HUES6 (cell line): ENCODE results near the gene MZF1.

ENCODE experiments used
- H3K27ac ChIP-seq: 2 replicates; pipeline ENCODE4 v1.7.0; 2013; ENCODE audit warnings: low read depth, mild to moderate bottlenecking, low read length, inconsistent platforms
- H3K27me3 ChIP-seq: 2 replicates; pipeline ENCODE4 v1.6.1; 2013; ENCODE audit warnings: low read length; ENCODE audit not compliant: control insufficient read depth, insufficient read depth
- H3K36me3 ChIP-seq: 2 replicates; pipeline ENCODE4 v1.6.1; 2013; ENCODE audit warnings: low read length; ENCODE audit not compliant: control insufficient read depth, insufficient read depth
- H3K4me1 ChIP-seq: 2 replicates; pipeline ENCODE4 v1.6.1; 2013; ENCODE audit warnings: low read length; ENCODE audit not compliant: control insufficient read depth, insufficient read depth
- H3K4me3 ChIP-seq: 2 replicates; pipeline ENCODE4 v1.5.1; 2013; ENCODE audit warnings: low read depth, low read length
- H3K9ac ChIP-seq: one replicate; pipeline ENCODE4 v1.6.1; 2013; ENCODE audit warnings: mild to moderate bottlenecking, low read length
- H3K9me3 ChIP-seq: 2 replicates; pipeline ENCODE4 v1.6.1; 2013; ENCODE audit warnings: low read depth, low read length; ENCODE audit not compliant: control insufficient read depth, insufficient read depth

MZF1 gene

DNA sequence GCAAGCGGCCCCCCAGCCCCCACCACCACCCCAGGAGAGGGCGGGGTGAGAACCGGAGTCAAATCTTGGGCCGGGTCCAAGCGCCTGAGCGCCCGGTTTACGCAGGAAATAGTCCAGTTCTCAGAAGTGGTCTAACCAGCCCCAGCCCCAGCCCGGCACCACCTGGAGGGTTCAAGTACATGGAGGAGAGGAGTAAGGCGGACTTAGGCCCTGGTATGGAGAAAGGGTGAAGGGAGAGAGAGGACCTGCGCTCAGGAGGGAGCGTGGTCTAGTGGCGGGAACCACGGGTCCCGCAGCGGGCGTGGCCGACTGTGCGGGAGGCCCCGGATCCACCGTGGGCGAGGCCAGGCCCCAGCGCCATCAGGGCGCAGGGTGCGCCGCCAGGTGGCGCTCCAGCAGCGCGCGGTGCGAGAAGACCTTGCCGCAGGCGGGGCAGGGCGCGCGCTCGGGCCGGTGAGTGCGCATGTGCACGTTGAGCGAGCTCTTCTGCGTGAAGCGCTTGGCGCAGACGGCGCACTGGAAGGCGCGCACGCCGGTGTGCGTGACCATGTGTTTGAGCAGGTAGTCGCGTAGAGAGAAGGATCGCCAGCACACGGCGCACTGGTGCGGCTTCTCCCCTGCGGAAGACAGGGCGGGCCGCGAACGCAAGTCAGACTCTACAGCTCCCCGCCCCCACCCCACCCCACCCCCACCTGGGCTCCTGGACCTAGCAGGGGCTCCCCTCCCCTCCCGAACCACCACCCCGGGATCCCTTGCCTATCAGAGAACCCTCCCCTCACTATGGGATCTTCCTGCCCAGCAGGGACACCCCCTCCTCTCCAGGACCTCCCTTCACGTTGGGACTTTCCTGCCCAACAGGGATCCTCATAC is 59.2 kb downstream of the MZF1 start:
- Histone ChIP-seq H3K4me1 (peaks cover 31% of the 10 kb centered on the region), H3K9ac (peak overlapping the region; percentile 80), H3K36me3 (peaks cover 16% of the 10 kb centered on the region), H3K27ac (peak overlapping the region; percentile 46; the same call in 1 of the 2 replicates), H3K9me3 (0 out of 2 replicates have a peak, but pooled peaks cover 2% of the 10 kb centered on the region), H3K27me3 (no peaks in the 10 kb centered on the region), H3K4me3 (peak overlapping the region; percentile 72)

GRCh38 chr19:58513213-58513693 is 59.9 kb downstream of the MZF1 start:
- peak overlapping the region; percentile 46; the same call in 1 of the 2 replicates for H3K27ac ChIP-seq
- no peak overlapping the region for H3K4me3 ChIP-seq
- peaks cover 25% of the 10 kb centered on the region for H3K4me1 ChIP-seq
- H3K9ac ChIP-seq: no peak overlapping the region
- H3K27me3 ChIP-seq: no peaks in the 10 kb centered on the region
- H3K36me3 ChIP-seq: peaks cover 16% of the 10 kb centered on the region
- 0 out of 2 replicates have a peak, but pooled peaks cover 2% of the 10 kb centered on the region for H3K9me3 ChIP-seq
